ENCODE measurements around the gene PIK3CA.

PIK3CA gene

DNA sequence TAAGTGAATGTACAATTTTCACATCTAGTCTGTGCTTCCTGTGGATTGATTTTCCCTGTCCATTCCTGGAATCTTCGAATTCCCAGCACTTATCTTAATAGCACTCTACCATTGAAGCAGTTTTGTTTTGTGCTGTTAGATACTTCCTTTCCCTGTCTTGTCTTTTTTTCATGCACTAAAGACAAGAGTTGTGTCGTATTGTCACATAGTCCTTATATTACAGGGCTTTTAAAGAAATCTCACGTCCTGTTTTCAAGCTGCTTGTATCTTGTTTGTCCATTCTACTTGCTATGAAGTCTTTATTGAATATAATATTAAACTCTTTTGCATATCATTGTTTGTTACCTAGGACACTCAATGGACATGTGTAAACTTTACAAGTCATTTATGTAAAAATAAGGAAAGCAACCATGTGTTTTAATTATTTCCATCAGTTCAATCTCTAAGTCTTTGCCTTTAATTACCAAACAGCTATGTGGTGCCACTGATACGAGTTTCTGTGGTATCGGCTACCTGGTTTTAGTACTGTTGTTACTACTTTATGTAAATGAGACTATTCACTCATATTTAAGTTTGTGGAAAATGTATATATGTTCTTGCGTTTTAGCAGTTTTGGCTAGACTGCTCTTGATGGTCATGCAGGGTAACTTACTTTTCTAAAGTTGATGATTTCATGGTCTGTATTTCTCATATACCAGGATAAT, 10.3 kb downstream of the PIK3CA start:
- DNase-seq = no peak

DNA sequence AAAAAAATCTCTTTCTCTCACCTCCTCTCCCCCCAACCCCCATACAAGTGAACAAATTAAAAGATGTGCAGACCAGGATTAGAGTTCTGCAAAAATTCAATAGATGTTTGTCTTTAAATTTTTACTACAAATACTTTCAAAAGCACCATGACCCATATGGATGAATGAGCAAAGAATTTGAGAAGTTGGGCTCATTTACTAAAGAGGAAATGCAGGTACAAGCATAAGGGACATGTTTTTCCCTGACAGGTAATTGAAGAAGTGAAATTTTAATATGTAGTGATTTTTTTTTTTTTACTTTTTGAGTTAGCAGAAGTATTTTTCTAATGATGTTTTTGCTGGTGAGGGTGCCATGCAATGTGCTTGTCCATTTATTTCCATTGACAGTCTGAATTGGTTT, 15.3 kb downstream of the PIK3CA start:
- DNase-seq = no peak

DNA sequence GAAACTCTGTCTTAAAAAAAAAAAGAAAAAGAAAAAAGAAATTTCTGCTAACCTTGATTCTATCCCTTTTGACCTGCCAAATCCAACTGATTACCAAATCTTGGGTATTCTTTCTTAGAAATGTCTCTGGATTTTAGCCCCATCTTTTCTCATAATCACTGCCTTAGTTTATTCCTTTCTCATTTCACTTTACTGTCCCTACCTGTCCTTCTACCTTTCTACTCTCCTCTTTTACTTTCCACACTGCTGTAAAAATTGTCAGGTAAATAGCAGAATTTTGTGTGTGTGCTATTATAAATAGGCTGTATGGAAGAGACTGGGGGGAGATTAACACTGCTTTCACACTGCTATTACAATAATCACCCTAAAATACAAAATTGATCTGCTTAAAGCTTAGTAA, 16.7 kb downstream of the PIK3CA start:
- no peak for DNase-seq

DNA sequence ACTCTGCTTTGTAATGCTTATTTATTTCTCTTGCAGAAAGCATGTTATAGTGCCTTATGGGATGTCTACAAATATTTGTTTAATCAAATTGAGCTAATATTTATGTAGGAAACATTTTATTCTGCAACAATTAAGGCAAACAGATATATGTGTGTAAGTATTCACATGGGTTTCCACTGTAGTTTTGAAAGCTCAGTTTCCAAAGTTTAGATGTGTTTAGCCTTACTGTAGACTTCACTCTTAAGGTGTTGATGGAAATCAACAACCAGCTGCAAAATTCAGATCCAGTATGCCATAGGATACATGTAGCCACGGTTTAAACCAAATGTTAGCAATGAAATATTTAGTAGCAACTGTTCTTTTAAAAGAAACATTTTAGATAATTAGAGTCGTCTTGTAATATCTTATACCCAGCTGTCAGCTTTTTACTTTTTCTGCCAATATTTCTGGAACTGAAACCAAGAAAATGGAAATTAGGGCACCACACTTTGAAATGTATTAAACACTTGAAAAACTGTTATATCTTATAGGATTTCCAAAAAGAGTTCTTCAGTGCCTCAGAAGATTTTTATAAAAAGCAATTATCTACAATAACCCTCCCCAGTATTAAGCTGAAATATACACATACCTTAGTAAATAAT, 18.5 kb downstream of the PIK3CA start:
- DNase-seq = no peak

DNA sequence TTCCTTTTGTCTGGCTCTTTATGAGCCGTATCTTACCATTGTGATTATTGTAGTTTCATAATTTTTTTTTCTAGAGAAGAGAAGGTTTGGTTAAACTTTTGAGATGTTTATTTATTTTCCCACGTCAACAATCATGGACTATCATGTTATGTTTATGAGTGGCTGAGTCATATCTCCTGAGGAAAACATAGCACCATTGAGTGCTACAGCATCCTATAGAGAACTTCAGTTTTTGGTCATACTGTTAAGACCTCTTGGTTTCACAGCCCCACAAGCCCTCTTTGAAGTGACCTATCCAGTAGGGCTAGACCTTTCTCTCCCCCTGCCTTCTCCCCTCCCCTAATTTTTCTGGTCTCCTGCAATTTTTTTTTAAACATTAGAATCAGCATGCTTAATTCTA, 20.8 kb downstream of the PIK3CA start:
- no peak for DNase-seq

DNA sequence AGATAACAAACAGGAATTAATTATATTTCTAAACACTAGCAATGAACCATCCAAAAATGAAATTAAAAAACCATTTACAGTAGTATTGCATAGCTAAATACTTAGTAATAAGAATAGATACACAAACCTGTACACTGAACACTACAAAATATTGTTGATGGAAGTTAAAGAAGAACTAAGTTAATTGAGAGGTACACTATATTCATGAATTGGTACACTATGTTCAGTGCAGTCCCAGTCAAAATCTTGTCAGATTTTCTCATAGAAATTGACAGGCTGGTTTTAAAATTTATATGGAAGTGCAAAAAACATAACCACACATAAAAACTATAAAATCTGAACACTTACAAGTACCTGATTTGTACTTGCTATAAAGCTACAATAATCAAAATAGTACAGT, 24.4 kb downstream of the PIK3CA start:
- no peak for DNase-seq

DNA sequence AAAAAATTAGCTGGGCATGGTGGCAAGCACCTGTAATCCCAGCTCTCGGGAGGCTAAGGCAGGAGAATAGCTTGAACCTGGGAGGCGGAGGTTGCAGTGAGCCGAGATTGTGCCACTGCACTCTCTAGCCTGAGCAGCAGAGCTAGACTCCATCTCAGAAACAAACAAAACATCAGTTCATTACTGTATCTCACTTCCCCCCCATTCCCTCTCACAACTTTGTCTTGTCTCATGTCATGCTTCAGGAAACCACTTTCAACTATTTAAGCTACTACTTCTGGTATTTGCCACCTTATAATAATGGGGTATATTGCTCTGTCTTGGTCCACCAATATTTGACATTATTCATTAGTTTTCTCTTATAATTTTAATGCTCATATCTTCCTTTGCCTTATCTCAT, 26.2 kb downstream of the PIK3CA start:
- no peak for DNase-seq

DNA sequence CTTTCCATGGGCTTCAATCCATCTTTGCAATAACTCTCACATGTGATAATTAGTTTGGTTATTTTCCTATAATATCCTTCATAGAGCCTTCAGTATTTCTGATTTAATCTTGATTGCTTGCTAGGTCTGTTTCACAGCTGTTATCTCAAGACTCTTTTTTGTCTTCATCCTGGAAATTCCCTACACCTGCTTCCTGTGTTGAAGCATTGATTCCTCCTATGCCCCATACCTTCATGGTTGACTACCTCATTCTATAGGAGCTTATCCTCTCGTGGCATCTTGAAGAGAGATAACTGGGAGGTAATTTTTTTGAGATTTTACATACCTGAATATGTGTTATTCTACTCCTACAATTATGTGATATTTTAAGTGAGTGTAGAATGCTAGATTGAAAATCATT, 26.7 kb downstream of the PIK3CA start:
- no peak for DNase-seq

DNA sequence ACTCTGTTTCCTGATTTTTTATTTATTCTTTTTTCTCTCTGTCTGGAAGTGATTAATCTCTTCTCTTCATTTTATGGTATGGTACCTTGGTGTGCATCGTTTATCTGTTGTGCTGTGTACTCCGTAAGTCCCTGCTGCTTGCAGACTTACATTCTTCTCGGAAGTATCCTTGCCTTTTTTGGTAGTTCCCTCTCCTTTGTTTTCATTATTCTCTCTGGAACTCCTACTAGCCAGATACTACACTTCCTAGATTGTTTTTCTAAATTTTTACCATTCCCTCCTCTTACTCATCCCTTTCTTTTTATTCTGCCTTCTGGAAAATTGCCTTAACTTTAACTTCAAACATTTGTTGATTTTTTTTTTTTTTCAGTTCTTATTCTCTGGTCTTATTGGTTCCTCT, 27.2 kb downstream of the PIK3CA start:
- DNase-seq = no peak

DNA sequence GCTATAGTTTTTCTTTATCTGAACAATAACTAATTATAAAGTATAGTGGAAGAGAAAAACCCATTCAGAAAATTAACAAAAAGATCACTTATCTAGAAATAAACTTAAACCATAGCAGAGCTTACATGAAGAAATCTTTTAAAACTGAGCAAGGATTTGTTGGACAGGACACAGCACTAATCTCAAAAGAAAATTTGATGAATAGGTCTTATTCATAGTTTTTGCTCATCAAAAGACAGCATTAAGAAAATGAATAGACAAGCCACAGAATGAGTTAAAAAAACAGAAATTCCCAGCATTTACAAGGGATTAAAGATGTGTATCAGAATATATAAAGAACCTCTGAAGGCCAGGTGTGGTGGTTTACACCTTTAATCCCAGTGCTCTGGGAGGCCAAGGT, 29.5 kb downstream of the PIK3CA start:
- DNase-seq = no peak

DNA sequence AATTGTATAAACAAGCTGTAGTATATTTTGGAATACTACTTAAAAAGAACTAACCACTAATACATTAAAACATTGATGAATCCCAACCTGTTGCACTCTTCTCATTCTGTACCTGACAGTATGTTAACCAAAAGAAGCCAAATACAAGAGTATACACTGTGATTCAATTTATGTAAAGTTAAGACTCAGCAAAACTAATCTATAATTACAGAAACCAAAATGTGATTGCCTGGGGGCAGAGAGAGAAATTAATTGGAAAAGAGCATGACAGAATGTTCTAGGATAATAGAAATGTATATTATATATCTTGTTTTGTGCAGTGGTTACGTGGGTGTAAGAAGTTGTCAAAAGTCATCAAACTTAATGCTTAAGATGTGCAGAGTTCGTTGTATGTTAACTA, 31.1 kb downstream of the PIK3CA start:
- no peak for DNase-seq

DNA sequence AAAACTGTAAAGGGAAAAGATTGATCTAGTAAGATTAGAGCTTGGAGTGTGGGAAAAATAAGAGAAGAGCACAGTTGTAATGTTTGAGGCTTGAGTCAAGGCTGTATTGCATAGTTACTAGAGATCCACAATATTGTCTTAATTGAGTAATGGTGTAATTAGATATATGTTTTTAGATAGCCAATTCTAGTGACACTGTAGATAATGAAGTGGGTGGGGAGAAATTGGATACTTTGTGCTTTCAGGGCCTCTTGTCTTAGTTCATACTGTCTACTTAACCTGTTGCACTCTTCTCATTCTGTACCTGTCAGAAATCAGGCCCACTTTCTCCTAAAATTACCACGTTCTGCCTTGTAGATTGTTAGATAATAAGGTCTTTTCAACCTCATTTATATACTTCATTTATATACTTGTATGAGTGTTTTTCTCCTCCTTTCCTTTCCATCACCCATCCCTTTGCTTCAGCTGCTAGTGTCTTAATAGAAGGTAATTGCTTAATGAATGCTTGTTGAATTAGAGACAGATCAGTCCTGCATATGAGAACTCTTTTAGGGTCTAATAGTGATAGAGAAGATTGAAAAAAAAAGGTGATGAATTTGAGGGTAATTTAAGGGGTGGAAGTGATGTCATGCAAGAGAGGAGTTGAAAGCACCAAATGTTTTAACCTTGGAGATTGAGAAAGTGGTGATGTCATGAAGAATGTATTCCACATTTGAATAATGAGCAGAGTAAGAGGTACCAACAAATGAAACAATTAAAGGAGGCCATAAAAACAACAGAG, 32.0 kb downstream of the PIK3CA start:
- DNase-seq = peak; percentile 87

DNA sequence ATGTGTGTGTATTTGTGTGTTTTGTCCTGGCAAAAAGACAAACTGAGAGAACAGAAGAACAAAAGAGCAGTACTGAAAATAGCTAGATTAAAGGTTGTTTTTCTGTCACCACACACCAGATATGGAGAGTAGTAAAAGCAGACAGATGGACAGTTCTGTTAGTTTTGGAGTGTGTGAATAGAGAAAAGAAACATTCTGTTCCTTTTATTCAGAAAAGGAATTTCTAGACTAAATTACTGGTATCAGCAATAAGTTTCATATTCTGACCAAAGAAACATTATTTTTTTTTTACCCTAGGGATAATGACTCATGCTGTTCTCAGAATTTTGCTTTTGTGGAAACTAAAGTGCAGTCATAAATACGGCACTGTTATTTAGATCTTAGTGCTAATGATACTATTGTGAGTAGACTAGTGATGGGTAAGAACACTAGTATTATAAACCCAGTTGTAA, 32.9 kb downstream of the PIK3CA start:
- DNase-seq = no peak

DNA sequence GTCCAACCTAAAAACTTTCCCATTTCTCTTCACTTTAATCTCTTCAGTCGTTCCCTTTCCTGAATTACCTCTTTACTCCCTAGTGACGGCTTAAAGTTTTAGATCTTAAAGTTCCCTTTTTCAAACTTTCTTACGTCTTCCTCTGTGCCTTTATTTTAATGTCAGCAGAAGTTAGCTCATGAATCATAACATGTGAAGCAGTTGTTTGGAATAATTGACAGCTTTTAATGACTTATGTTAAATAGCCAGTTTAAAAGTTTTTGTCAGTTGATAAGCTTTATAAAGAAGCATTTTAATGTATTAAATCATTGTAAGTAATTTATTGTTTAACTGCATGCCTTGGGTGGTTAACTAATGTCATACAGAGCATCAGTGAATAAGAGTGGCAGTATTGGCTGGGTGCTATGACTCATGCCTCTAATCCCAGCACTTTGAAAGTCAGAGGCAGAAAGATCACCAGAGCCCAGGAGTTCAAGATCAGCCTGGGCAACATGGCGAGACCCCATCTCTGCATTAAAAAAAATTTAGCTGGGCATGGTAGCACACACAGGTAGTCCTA, 33.9 kb downstream of the PIK3CA start:
- no peak for DNase-seq

DNA sequence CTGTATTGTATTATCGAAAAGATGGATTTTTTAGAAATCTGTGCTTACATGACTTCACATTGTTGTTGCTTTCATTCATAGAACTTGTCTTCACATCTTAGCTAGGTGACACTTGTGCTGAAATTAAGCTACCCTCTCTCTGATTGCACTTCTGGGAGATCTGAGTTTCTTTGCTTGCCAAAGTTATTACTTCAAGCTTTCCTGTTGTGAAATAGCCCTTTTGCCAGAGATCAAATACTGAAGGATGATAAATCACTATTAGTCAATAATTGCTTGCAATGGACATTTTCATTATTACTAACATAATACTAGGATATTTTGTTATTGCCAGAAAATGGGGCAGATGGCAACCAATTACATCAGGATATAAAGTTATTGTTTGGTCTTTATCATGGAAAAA, 34.7 kb downstream of the PIK3CA start:
- no peak for DNase-seq

DNA sequence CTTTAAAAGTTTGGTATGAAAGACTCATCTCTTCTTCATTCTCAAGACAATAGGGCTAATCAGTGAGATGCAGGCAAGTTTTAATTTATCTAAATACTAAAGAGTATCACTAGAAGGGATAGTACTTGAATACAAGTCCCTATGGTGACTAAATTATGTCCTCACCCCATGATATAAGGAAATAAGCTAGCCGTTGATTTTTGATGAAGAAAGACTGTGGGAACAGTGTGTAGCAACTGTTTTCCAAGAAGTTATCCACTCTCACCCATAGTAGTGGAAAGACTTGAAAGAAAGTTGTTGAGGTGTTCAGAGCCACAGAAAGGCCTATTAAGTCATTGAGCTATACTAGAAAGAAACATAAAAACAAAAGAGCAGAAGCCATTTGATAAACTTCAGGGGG, 36.7 kb downstream of the PIK3CA start:
- DNase-seq = no peak

DNA sequence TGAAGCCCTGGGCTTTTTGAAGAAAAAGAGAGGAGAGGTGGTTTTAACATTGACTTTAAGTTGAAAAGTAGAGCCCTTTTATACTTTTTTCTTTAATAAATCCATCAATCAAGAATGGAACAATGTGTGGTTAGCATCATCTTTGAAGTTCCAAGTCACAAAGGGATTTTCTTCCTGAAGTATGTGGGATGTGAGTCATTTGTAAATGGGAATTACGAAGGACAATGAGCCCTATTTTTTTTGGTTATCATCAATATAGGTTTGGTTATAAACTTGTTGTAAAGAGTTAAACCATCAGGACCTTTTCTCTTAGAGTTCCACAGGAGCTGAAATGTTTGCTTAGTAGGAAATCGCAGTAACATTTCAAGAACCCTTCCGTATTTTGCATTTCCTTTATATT, 38.3 kb downstream of the PIK3CA start:
- DNase-seq = no peak

DNA sequence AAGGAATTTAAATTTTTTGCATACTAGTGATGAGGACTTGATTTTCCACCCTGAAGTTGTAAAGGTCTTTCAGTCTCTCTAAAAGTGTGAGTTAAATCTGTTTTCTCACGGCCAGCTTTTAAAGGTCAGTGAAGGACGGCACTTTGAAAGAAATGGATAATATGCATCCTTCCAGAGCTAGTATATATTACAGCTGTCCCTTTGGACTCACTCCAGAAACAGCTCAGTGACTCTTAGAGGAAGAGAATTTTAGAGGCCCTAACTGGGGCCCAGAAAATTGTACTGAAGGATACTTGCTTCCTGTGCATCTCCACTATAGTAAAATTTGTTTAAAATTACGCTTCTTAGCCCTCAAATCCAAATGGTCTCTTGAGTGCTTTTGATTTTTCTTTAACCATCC, 41.6 kb downstream of the PIK3CA start:
- no peak for DNase-seq

DNA sequence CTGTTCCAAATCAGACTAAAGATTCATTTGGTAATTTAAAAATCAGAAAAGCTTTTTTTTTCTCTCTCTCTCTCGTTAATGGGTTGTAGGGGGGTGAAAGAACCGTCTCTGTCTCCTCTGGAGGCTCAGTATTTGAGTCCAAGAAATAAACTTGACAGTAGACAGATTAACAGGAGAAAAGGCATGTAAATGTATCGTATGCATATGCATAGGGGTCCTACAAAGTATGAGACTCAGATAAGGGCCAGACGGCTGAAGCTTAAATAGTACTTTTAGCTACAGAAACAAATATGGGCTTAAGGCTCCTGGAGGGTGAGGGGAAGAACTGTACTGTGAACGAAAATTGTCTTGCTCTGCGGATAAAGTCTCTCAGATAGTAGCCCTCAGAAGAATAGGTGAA, 42.4 kb downstream of the PIK3CA start:
- no peak for DNase-seq

DNA sequence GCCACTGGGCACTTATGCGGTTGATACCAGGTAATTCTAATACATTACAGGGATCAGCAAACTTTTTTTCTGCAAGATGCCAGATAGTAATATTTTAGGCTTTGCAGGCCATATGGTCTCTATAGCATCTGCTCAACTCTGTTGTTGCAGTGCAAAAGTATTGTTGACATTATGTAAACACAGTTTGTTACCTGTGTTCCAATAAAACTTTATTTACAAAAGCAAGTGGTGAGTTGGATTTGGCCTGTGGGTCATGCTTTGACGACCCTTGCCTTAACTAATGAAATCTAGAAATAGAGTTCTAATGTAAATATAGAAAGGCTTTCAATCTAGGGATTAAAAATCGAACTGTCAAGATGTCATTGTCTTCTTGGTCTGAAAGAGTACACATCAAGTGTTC, 44.4 kb downstream of the PIK3CA start:
- no peak for DNase-seq

DNA sequence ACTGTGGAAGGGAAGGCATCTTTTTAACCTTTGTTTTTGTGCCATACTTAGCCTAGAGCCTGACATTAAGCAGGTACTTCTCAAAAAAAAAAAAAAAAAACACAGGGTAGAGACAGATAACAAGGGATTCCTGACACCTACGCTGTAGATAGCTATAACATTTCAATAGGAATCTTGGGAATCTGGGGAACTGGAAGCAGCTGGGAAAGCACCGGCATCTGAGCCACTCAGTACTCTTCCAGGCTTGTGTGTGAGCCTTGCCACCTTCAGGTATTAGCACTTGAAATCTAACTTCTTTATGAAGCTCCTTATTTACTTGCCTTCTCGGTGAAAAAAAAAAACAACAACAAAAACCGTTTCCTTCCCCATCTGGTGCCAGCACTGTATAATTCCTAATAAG, 46.8 kb downstream of the PIK3CA start:
- no peak for DNase-seq

DNA sequence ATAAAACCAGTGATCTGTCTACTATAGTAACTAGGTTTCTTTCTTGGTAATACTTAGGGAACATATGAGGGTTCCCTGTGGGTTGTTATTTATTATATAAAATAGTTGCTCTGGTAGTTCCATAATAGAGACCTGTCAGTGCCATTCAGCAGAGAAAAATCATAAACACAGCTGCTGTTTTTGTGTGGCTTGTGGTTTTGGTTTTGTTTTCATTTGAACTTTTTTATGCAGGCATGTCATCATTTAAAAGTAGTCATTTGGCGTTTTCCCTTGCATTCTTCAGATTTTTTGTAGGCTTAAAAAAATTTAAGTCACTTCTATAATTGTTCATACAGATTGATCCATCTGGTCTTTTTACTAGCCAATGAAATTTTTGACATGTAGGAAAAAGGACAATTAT, 47.9 kb downstream of the PIK3CA start:
- no peak for DNase-seq

DNA sequence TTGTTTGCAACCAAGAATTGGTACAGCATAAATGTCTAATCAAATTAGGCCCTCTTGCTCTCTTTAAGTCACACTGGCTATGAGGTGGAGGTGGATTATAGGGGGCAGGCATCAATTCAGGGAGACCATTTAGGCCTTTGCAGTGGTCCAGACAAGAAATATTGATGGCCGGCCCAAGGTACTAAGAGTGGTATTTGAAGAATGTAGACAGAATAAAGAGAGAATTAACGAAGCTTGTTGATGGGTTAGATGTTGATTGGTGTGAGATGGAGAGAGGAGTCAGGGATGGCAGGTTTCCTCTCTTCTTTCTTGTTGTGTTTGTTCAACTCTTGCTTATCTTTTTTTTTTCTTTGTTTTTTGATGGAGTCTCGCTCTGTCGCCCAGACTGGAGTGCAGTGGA, 48.5 kb downstream of the PIK3CA start:
- DNase-seq = no peak

DNA sequence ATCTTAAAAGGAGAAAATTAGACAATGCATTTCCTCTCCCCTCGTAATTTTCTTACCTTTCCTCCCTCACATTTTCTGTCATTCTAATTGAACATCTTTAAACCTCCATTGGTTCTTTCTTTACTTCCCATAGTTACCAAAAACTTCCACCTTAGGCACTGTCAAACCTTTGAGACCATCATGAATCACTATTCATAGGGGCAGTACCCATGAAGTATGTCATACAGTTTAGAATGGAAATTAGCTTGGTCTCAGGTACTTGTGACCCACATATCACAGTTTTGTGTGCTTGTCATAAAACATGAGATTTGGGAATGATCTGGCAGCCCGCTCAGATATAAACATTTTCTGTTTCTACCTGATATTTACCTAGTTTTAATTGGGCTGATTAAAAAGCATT, 52.6 kb downstream of the PIK3CA start:
- DNase-seq = no peak

Data from NCI-H1105 treated with DMSO at 0.1 percent for 48 hours (cell line).